Activated gamma-delta T cell treated with anti-CD3 and anti-CD28 coated beads, Interleukin-2, amount 50 U/mL, for 16 hours (primary cell): ENCODE results near the gene PTPRE.

Experiments
- DNase-seq: peaks from one replicate; pipeline ENCODE4 v3.0.0-alpha.2; 2020; ENCODE audit warnings: low read depth

PTPRE gene

DNA sequence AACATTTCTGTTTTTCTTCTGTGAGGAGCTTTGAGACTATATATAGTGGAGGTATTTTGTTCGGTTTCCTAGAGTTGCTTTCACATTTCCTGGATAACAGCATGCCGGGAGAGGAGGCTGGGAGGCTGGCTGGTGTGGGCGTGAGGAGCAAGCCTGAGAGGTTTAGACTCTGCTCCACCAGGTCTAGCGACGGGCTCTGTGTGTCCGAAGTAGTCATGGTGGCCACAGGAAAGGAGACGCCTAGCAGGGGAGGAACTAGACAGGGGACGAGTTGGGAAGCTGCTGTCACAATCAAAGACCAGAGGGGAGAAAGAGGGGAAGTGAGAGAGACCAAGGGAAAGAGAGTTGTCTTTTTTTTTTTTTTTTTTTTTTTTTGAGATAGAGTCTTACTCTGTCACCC lies 19.6 kb downstream of the PTPRE start:
- no peak for DNase-seq

DNA sequence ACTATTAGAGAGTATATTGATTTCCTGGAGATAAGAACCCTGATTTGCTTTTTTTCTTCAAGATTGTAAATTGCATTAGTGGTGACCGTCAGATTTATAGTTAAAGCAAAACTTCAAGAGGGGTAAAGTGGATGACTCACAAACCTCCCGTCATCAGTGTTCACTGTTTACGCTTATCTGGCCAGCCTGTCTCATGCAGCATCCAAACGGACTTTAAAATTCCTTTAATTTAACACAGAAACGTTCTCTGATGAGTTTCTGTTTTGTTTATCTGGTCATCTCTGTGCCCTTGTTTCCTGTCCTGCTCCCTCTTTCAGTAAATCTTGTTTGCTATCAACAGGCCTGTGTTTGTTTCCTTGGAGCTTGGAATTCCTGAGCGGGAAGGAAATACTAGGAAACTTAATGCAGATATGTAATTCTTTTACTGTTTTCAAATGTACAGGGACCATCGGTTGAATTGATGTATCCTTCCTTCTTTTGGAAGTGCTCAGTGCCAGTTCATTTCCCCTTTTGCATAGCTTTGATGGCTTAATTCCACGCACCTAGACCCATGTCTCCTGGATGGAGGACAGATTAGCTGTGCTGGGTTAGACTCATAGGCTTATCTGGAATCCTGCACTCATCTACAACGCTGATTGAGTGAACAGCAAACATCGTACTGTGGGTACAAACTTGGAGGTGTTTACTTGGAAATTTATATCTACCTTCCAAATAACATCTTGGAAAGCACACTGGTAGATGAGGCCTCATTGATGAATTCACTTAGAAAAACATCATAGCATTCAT lies 21.3 kb downstream of the PTPRE start:
- no peak for DNase-seq

DNA sequence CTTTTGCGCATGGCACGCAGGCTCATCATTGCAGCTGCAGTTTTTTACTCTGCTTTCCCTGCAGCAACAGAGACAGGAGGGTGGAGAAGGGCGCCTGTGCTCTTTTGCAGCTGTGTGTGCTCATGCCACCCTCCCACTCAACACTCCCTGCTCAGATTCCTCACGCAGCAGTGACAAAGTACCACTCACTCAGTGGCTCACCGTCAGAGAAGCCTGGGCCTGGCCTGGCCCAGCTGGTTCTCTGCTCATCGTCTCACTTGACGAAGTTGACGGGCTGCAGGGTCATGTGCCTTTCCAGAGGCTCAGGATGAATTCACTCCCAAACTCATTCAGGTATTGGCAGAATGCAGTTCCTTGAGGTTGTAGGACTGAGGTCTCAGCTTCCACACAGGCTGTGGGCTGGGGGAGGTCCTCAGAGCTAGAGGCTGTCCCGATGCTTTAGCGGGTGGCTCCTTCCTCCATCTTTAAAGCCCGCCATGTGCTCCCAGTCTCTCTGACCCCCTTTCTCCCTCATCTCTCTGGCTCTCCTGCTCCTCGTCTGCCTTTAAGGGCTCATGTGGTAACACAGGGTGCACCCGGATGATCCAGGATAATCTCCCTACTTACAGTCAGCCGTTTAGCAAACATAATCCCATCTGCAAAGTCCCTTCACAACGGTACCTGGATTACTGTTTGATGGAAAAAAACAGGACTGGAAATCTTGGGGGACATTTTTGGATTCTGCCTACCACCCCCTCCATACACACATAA lies 25.8 kb downstream of the PTPRE start:
- no peak for DNase-seq

DNA sequence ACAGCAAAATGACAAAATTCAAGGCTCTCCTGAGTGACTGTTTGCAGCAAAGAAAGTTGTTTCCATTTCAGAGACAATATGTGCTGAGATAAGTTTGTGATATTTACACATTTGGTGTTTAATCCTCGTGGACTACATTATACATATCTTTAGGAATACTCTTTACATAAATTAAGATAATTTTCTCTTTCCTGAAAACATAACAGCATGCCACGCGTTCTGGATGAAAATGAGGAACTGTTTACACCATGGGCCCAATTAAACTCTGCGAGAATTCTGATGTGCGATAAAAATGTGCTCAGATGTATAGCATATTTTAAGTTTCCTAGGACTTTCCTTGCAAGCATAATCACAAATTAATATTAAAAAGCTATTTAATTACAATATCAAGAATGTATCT lies 26.4 kb downstream of the PTPRE start:
- DNase-seq, result no peak

DNA sequence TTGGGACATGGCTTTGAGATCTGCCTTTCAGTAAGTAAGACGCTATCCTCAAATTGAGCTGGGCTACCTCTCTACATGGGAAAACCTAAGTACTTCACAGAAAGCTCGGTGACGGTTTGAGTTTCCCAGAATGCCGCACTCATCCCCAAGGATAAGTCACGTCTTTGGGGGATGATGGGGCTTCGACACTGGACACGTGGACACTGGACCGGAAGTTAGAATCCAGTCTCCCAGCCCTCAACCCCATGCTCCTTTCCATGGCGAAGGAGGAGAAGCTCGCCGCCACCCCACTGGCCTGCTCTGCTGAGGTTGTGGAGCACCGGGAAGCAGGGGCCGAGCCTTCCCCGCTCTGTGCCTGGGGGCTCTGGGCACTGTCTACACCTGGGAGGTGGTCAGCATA lies 27.5 kb downstream of the PTPRE start:
- no peak for DNase-seq

DNA sequence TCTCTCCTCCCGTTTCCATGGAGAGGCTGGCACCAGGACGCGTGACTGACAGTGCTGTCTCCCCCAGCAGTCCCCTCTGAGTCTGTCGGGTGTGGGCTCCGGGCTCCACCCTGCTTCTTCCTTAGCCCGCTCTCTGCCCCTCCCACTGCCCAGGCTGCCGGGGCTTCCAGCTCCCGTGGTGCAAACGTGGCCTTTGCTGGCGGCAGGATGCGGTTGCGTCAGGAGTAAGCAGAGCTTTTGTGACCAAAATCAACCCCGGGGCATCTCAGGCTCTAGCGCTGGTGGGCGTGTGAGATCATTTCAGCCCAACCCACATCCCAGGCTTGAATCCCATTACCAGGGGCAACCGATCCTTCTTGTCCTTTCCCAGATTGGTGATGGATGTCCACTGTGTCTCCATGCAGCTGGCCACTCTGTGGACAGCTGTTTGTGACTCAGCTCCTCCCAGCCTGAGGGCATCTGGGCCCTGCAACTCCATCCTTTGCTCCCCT lies 28.2 kb downstream of the PTPRE start:
- DNase-seq, result no peak

DNA sequence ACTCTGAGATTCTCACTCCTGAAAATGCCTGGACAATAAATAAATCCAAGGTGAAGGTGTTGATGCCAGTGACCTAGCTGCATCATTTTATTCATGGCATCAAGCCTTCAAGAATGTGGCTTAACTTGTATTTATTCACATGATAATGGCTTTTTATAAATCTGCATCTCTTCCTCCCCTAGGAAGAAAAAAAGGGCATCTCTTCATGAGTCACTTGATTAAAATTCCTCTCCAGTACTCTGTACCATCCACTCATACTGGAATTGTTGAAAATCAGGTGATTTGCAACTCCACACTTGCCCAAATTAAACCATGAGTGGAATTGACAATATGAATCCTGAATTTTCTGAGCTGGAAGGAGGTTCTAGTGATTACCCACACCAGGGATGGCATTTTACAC lies 30.2 kb downstream of the PTPRE start:
- no peak for DNase-seq

DNA sequence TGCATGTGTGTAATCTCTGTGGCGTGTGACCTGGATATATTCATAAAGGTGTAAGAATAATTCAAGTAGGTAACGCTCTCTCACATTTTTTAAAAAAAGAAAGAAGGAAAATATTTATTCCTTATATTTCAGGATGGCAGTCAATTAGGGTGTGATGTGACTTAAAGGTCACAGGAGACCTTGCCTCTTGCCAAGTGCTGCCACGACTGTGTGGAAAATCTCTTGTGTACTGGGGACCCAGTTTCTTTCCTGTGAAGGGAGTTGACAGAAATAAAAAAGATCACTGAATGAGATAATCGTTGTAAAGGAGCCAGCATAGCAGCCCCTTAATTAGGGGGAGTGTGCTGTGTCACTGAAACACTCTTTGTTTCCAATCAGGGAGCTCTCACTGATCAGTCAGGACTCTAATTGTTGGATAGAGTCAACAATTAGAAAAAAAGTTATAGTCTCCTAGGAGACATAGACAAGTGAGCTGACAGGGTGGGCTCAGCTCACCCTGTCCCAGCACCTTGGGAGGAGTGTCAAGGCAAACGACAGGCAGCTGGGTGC lies 31.1 kb downstream of the PTPRE start:
- DNase-seq, result no peak

DNA sequence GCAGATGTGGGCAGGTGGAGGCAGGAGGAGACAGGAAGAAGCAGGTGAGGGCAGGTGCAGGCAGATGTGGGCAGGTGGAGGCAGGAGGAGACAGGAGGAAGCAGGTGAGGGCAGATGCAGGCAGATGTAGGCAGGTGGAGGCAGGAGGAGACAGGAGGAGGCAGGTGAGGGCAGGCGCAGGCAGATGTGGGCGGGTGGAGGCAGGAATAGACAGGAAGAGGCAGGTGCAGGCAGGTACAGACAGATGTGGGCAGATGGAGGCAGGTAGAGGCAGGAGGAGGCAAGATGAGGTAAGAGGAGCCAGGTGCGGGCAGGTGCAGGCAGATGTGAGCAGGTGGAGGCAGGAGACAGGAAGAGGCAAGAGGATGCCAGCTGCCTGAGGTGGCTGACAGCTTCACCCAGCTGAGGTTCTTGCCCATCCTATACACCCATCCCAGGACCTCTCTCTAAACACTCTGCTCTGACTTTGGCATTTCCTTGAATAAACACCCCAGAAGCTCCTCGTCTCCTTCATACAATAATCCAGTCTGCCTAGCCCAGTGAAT lies 33.0 kb downstream of the PTPRE start:
- DNase-seq, result no peak

DNA sequence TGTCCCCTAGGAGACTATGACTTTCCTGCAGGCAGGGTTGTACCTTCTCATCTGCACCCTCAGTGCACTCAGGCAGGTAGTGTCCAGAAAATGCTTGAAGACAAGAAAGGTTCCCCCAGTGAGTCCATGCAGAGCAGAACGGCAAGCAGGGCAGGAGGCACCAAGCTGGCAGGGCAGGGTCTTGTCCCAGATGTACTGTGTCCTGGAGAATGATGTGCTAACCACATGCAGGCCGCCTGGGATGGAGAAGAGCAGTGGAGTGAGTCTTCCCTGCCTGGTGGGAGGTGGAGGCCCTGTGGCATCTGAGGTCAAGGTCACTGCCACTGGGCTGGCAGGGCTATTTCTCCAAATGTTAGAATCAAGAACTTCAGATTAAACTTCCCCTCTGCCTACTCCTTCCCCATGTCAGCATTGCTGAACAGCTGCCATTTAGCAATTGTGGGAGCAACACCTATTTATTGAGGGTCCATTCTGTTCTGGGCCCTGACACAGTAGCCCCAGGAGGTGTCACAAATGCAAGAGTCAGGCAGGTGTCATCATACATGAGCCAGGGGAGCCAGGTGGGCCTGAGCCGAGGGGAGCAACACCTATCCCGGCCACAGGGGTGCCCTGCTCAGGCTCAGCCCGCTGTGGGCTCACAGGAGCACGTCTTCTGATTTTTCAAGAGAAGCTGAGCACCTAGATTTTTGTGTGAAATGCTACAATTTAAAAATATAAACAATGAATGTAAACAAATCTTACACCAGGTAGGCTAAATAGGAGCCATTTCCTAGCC lies 34.1 kb downstream of the PTPRE start:
- DNase-seq, result no peak

DNA sequence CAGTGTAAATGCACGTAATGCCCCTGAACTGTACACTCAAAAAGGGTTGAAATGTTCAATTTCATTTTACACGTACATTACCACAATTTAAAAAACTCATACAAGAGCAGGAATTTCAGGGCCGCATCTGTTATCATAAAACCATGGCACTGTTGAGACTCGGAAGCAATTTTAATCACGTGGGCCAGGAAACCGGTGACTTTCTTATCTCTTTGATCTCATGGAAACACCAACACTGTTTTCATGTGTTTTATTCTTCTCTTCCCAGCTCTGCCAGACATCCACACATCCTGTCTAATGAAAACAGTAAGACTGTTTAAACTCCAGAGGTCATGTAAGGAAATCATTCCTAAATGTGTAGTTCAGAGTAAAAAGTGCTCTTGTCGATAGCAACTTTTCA lies 35.9 kb downstream of the PTPRE start:
- DNase-seq, result no peak

DNA sequence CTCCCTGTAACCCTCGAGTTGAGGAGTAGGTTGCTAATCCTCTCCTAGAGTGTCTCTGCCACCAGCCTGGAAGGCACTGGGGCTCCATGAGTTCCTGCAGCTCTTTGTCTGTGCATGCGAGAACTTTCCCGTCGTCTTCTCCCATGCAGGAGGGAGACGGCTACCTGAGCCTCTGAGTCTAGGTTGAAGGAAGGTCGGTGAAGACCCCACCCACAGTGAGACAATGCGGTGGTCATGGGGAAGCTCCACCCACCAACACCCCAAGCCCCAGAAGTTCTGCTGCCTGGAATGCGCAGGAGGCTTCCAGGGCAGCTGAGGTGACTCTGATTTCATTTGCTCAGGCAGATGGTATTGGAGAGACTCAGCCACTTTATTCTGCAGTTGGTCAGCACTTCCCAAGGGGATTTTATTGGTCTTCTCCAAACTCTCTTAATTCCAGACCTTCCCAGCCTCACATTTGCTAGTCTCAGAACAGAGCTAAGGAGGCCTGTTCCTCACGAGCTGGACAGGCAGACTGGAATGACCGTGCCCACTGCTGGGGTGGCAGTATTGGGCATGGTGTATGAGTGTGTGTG lies 36.5 kb downstream of the PTPRE start:
- no peak for DNase-seq

DNA sequence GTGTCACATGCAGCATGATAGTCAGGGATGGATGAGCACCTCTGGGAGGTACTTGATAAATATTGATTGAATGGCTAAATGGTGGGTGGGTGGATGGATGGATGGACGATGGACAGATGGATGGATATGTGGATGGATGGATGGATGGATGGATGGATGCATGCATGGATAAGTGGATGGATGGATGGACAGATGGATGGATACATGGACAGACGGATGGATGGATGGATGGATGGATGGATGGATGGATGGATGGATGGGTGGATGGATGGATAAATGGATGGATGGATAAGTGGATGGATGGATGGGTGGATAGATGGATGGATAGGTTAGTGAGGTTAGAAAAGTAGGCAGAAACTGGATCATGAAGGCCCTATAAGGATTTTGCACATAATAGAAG lies 37.4 kb downstream of the PTPRE start:
- DNase-seq, result no peak

DNA sequence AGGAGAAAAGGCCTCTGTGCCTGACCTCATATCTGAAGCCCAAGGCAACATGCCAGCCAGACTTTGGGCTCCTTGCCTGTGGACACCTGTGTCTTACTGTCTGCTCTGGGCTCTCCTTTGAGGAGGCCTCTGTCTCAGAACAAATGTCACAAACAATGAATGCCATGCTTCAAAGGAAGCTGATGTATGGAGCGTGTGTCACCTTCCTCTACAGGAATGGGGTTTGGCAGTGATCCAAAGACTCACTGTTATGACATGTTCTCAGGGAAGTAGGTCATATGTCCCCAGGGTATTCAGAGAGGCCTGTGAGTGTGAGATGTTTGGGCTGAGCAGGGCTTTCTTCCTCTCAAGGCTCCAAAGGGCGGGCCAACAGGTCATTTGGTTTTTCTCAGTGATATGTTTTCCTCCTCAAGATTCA lies 38.4 kb downstream of the PTPRE start:
- no peak for DNase-seq

DNA sequence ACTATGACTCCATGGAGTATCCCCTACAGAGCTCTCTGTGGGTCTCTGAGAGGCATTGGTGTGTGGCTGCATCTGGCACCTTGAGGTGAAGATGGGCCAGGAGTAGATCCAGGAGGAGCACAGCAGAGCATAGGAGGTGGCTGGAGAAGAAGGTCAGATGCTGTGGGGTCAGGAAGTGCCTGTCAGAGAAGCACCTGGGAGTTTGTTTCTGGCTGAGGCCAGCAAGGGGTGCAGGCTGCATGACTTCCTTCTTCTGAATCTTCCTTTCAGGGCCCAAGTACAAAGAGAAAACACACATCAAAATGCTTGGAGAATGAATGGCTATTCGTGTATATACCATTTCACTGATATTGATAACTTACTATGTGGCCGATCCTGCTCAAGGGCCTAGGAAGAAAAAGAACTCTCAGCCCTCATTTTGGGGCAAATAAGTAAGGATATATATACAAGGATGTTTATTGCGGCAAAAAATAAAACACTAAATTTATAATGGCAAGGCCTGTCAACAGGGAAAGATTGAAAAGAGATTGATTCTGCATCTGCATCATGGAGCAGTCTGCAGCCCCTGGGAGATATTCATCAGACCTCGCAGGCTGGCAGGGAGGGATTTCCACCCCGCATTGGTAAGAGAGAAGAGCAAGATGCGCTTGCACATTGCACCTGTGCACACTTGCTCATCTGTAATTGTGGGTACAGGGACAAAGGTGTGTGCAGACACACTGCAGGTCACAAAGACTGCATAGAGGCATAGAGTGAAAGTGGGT lies 39.2 kb downstream of the PTPRE start:
- no peak for DNase-seq

DNA sequence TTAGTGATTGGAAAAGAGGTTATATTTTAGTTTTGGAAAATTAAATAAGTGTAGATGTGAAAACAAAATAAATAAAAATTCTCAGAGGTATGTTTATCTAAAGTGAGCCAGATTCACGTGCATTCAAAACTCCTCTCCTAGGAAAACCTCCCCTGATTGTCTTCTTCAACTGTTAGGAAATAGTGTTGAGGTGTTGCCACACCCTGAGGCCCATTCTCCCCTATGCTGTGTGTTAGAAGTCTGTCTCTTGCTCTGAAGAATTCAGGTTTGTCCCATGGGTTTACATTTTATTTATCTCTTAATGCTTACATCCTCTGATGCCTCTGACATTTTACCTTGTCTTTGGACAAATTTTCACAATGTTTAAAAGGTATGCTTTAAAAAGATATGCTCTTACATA lies 40.3 kb downstream of the PTPRE start:
- no peak for DNase-seq

DNA sequence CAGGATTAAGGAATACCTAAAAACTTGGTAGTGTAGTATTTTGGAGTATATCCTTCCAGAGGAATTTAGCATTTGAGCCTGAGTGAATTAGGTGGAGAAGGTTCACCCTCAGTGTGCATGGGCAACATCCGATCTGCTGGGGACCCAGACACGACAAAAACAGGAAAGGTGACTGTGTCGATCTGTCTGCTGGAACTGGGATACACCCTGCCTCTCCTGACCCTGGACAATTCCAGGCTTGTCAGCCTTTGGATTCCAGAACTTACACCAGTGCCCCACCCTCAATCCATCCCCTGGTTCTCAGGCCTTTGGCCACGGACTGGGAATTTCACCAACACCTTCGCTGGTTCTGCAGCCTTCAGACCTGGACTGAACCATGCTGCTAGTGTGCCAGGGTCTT lies 41.9 kb downstream of the PTPRE start:
- no peak for DNase-seq

DNA sequence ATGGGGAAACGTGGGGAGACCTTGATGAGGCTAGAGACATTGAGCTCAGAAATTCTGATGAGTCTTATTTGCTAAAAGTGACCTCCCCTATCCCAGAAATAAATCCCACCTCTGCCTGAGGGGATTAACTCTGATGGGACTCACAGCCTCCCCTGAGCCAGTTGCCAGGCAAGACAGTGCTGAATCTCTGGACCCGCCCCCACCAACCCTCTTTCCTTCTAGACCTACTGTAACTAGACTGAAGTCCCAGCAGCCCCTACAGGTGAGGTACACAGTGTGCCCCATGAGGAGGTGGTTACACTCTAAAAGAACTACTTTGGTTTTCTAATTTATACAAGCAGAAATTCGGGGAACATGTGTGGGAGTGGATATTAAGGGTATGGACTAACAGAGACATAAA lies 42.9 kb downstream of the PTPRE start:
- no peak for DNase-seq

DNA sequence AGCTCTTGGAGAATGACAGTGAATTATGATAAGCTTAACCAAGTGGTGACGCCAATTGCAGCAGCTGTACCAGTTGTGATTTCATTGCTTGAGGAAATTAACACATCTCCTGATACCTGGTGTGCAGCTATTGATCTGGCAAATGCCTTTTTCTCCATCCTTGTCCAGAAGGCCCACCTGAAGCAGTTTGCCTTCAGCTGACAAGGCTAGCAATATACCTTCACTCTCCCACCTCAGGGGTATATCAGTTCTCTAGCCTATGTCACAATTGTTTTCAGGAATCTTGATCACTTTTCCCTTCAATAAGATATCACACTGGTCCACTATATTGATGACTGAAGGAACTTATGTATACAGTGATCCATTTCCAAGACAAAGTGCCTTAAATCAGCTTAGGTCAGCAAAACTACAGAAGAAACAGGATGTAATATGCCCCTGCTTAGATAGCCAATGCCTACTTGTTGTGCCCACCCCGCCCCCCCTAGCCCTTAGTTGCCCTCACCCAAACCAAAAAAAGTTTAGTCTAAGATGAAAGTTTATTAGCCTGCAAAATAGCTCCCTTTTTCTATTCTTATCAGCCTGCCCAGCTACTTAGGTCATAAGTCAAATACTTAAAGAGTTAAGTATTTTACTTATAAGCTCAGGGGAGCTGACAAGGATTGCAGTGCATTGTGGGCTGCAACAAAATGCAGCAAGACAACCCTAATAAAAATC lies 45.1 kb downstream of the PTPRE start:
- no peak for DNase-seq

DNA sequence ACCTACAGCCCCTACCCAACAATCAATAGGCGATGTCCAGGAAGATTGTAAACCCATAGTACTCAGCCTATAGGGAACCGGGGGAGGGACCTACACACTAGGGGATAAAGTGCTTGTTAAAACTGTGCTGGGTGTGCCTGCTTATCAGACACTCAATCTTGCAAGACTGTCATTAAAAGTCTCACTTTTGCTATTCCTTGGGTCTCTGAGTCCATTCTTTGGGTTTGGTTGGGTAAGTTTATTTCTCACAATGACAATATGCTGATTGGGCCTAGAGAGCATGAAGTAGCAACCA lies 45.6 kb downstream of the PTPRE start:
- no peak for DNase-seq

DNA sequence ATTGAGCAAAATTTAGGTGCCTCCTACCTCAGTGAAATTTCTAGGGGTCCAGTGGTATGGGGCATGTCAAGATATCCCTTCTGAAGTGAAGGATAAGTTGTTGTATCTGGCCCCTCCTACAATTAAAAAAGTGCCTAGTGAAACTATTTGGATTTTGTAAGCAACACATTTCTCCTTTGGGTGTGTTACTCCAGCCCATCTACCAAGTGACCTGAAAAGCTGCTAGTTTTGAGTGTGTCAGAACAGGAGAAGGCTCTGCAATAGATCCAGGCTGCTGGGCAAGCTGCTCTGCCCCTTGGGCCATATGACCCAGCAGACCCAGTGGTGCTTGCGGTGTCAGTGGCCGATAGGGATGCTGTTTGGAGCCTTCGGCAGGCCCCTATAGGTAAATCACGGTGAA lies 46.0 kb downstream of the PTPRE start:
- no peak for DNase-seq
